ENCODE measurements around the gene NFYB.

Gene NFYB

DNA sequence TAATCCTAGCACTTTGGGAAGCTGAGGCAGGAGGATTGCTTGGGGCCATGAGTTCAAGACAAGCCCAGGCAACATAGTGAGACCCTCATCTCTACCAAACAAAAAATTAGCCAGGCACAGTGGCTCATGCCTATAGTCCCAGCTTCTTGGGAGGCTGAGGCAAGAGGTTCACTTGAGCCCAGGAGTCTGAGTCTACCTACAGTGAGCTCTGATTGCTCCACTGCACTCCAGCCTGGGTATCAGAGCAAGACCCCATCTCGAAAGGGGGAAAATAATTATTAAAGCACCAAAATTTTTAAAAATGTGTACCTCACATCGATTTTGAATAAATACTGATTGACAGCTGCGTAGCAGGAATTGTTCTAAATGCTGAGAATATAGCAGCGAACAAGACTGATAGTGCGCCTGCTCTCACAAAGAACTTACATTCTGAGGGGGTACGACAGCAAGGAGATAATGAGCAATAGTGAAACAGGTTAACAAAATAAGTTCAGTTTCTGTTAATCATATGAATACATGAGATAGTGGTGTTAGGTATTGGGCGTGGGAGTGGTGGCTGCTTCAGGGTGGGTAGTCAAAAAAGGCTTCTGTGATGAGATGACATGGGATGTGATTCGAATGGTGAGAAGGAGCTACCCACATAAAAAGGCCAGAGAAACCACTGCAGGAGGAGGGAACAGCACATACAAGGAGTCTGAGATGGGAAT, 54.1 kb downstream of the NFYB start:
- no peaks in the 10 kb centered on the region for H4K20me1 ChIP-seq (ENCODE audit: control insufficient read depth, insufficient read depth, low read depth, low read length)

DNA sequence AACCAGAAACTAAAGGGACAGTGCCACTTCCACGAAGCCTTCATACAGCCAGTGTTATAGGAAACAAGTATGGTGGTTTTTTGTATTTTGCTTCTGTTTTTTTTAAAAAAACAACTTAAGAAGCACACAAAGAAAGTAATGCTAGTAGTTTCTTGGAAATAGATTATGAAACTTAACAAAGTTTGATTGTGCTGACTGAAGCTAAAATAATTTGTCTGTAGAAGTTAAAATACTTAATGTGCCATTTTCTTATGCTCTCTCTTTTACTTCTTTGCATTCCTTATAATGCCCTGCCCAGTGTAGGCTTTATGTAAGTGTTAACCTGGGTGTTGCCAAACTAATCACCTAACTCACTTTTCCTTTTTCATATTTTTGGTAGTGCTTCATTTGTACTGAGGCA, 57.2 kb downstream of the NFYB start:
- Histone ChIP-seq H3K9me3 (ENCODE audit: control insufficient read depth, insufficient read depth, low read length) (no peaks in the 10 kb centered on the region), H3K4me3 (ENCODE audit: low read length) (no peak overlapping the region), H3K79me2 (ENCODE audit: control insufficient read depth, low read length) (no peaks in the 10 kb centered on the region), H3K27ac (ENCODE audit: low read depth, low read length) (no peak overlapping the region), H3F3A (ENCODE audit: control insufficient read depth, insufficient read depth) (no peaks in the 10 kb centered on the region), H3K4me2 (ENCODE audit: low read length) (no peak overlapping the region), H4K20me1 (ENCODE audit: control insufficient read depth, insufficient read depth, low read depth, low read length) (no peaks in the 10 kb centered on the region), H3K27me3 (ENCODE audit: control insufficient read depth, low read length) (no peaks in the 10 kb centered on the region), H3K36me3 (ENCODE audit: control insufficient read depth, low read length) (peaks cover 7% of the 10 kb centered on the region), H3K9me2 (replicated peaks; ENCODE audit: control insufficient read depth, low read length) (no peaks in the 10 kb centered on the region), H3K4me1 (ENCODE audit: control insufficient read depth, low read length) (no peaks in the 10 kb centered on the region)
- TF ChIP-seq EZH2phosphoT487 (IDR thresholded peaks at IDR 0.05; ENCODE audit: borderline replicate concordance, low read length) = no peak
- TF ChIP-seq, protein P1, sequence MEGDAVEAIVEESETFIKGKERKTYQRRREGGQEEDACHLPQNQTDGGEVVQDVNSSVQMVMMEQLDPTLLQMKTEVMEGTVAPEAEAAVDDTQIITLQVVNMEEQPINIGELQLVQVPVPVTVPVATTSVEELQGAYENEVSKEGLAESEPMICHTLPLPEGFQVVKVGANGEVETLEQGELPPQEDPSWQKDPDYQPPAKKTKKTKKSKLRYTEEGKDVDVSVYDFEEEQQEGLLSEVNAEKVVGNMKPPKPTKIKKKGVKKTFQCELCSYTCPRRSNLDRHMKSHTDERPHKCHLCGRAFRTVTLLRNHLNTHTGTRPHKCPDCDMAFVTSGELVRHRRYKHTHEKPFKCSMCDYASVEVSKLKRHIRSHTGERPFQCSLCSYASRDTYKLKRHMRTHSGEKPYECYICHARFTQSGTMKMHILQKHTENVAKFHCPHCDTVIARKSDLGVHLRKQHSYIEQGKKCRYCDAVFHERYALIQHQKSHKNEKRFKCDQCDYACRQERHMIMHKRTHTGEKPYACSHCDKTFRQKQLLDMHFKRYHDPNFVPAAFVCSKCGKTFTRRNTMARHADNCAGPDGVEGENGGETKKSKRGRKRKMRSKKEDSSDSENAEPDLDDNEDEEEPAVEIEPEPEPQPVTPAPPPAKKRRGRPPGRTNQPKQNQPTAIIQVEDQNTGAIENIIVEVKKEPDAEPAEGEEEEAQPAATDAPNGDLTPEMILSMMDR (IDR thresholded peaks at IDR 0.05; ENCODE audit: low read depth, low read length, poor library complexity, severe bottlenecking) = no peak

More for the DNA sequence above, 54.1 kb downstream of the NFYB start:
- Histone ChIP-seq H3K4me1 (ENCODE audit: control insufficient read depth, low read length) (no peaks in the 10 kb centered on the region), H3K9me2 (replicated peaks; ENCODE audit: control insufficient read depth, low read length) (no peaks in the 10 kb centered on the region), H3K36me3 (ENCODE audit: control insufficient read depth, low read length) (peaks cover 11% of the 10 kb centered on the region), H3K27ac (ENCODE audit: low read depth, low read length) (no peak overlapping the region), H3K4me2 (ENCODE audit: low read length) (no peak overlapping the region), H3K9me3 (ENCODE audit: control insufficient read depth, insufficient read depth, low read length) (no peaks in the 10 kb centered on the region), H3K4me3 (ENCODE audit: low read length) (no peak overlapping the region), H3F3A (ENCODE audit: control insufficient read depth, insufficient read depth) (no peaks in the 10 kb centered on the region), H3K27me3 (ENCODE audit: control insufficient read depth, low read length) (no peaks in the 10 kb centered on the region), H3K79me2 (ENCODE audit: control insufficient read depth, low read length) (no peaks in the 10 kb centered on the region)
- TF ChIP-seq, protein P1 (IDR thresholded peaks at IDR 0.05; ENCODE audit: low read depth, low read length, poor library complexity, severe bottlenecking) = no peak
- TF ChIP-seq EZH2phosphoT487 (IDR thresholded peaks at IDR 0.05; ENCODE audit: borderline replicate concordance, low read length) = no peak

DNA sequence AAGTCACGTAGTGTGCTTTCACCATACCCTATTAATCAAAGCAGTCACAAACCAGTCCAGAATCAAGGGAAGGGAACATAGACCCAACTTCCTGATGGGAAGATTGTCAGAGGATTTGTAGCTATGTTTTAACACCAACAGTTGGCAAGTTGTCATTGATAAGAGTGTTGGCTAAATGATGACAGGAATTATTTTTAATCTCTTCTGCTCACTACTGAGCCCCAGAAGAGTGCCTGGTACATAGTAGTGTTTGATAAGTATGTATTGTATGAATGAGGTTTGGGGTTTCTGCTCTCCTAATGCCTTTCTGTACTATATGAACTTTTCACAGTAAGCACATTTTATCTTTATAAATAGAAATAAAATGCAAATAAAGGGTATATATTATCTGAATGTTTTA, 59.0 kb downstream of the NFYB start:
- Histone ChIP-seq H3F3A (ENCODE audit: control insufficient read depth, insufficient read depth) (no peaks in the 10 kb centered on the region), H3K9me3 (ENCODE audit: control insufficient read depth, insufficient read depth, low read length) (no peaks in the 10 kb centered on the region), H3K79me2 (ENCODE audit: control insufficient read depth, low read length) (no peaks in the 10 kb centered on the region), H4K20me1 (ENCODE audit: control insufficient read depth, insufficient read depth, low read depth, low read length) (no peaks in the 10 kb centered on the region), H3K4me2 (ENCODE audit: low read length) (no peak overlapping the region), H3K27me3 (ENCODE audit: control insufficient read depth, low read length) (no peaks in the 10 kb centered on the region), H3K36me3 (ENCODE audit: control insufficient read depth, low read length) (peaks cover 7% of the 10 kb centered on the region), H3K4me1 (ENCODE audit: control insufficient read depth, low read length) (no peaks in the 10 kb centered on the region), H3K27ac (ENCODE audit: low read depth, low read length) (no peak overlapping the region), H3K4me3 (ENCODE audit: low read length) (no peak overlapping the region), H3K9me2 (replicated peaks; ENCODE audit: control insufficient read depth, low read length) (no peaks in the 10 kb centered on the region)
- TF ChIP-seq EZH2phosphoT487 (IDR thresholded peaks at IDR 0.05; ENCODE audit: borderline replicate concordance, low read length) = no peak
- TF ChIP-seq, protein P1 (IDR thresholded peaks at IDR 0.05; ENCODE audit: low read depth, low read length, poor library complexity, severe bottlenecking) = no peak
